ENCODE measurements around the gene ZNF789. TPM values are rescaled to one million over a fixed set of nuclear protein-coding genes. Genes with fewer than 3 reads are reported as not detected.
A peak's percentile ranks its signal among the peaks of the same experiment; 100 is the strongest.

ZNF789 gene
- total and polyA plus RNA-seq, 12 donors: 1.5 to 22.8 (median 7.3) TPM

DNA sequence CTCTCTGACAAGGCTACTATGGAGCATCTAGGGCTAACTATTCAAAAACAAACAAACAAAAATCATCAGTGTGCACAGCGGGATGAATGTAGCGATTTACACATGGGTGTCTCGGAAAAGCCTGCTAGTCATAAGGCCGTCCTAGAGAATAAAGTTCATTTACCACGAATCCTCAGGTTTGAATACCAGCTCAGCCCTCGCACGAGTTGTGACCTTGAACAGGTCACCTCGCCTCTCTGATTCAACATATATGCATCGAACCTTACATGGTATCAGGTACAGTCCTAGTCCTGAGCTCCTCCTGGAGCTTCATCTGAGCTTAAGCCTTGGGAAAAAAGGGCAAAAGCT, 7.3 kb upstream of the ZNF789 start:
- peak overlapping the region; percentile 52 to 92 (median 84) for H3K4me3 ChIP-seq
- intact Hi-C loops (cut with DNase I): no loop called here
- DNase-seq: no peak
- H3K27me3 ChIP-seq: no peaks in the 10 kb centered on the region
- TF ChIP-seq POLR2A (IDR thresholded peaks at IDR 0.05): no peak
- TF ChIP-seq, protein P1, sequence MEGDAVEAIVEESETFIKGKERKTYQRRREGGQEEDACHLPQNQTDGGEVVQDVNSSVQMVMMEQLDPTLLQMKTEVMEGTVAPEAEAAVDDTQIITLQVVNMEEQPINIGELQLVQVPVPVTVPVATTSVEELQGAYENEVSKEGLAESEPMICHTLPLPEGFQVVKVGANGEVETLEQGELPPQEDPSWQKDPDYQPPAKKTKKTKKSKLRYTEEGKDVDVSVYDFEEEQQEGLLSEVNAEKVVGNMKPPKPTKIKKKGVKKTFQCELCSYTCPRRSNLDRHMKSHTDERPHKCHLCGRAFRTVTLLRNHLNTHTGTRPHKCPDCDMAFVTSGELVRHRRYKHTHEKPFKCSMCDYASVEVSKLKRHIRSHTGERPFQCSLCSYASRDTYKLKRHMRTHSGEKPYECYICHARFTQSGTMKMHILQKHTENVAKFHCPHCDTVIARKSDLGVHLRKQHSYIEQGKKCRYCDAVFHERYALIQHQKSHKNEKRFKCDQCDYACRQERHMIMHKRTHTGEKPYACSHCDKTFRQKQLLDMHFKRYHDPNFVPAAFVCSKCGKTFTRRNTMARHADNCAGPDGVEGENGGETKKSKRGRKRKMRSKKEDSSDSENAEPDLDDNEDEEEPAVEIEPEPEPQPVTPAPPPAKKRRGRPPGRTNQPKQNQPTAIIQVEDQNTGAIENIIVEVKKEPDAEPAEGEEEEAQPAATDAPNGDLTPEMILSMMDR (IDR thresholded peaks at IDR 0.05): no peak
- H3K36me3 ChIP-seq (replicated peaks in 1 of 2): no peaks in the 10 kb centered on the region
- H3K4me1 ChIP-seq (replicated peaks in 1 of 2): peaks cover 8 to 28% of the 10 kb centered on the region in 2 donors
- WGBS, 4 donors: 0 to 5% (median 3%) methylated on average over 7 to 9 of the region's 9 CpGs
- no peaks in the 10 kb centered on the region for H3K9me3 ChIP-seq (replicated peaks in 1 of 3)
- peak overlapping the region; percentile 74 to 94 (median 87) for H3K27ac ChIP-seq

DNA sequence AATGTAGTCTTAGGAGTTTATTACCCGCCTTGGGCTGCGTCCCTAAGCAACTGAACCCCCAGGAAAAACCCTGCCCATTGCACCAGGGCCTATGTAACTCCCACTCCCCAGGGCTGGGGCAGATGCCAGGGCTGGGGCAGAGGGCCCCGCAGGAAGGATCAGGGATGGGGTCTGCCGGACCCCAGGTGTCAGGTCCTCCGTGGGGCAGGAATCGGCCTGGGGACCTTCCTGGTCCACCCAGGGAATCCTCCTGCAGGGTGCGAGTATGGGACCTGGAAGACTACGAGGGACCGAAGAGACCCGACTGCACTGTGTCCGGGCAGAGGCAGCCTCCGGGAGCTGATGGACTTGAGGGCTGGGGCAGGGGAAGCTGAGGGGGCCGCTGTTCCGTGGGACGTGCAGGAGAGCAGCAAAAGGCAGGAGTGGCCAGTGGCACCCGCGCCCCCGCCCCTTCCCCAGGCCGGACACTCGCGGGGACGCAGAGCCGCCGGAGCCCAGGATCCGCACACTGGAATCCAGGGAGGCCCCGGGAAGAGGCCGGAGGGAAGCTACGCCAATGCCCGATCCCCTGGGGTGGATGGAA, 4.3 kb upstream of the ZNF789 start:
- 88 to 98% (median 92%) methylated on average over 7 to 29 of the region's 29 CpGs for WGBS, 4 donors

DNA sequence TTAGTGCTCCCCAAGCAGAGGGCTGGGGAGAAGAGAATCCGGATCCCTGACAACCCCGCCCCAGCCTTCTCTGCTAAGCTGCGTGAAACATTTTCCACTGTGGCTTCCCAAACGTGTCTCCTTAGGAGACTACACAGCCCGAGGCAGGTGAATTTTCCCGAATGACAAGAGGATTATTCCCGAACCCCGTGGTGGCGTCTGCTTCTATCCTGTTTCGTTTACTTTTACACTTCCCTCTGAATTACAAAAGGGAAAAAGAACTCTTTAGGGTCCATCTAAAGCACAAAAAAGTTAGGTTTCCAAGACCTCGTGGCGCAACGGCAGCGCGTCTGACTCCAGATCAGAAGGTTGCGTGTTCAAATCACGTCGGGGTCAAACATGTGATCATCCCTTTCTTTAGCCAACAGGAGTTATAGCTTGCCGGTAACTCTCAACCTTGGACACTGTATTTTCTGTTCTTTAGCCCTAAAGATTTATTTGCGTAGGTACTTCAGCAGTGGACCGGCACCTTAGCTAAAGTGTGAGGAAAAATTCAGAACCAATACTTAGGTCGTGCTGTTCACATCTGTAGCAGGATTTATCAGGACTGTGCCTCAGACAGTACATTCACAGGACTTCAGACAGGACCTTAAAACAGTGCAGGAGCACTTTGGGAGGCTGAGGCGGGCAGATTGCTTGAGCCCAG, 3.2 kb upstream of the ZNF789 start:
- Histone ChIP-seq H3K27me3 (no peaks in the 10 kb centered on the region), H3K4me3 (no peak overlapping the region), H3K27ac (peak overlapping the region in 1 of 5 donors; percentile 17), H3K36me3 (replicated peaks in 1 of 2) (no peaks in the 10 kb centered on the region), H3K9me3 (replicated peaks in 1 of 3) (no peaks in the 10 kb centered on the region), H3K4me1 (replicated peaks in 1 of 2) (peaks cover 4 to 28% of the 10 kb centered on the region in 2 donors)
- intact Hi-C loops (cut with DNase I): no loop called here
- no peak for DNase-seq
- TF ChIP-seq POLR2A (IDR thresholded peaks at IDR 0.05): no peak
- TF ChIP-seq, protein P1 (IDR thresholded peaks at IDR 0.05): no peak
- WGBS, 4 donors: 42 to 50% (median 46%) methylated on average over 23 of the region's 23 CpGs

More for the DNA sequence above, 4.3 kb upstream of the ZNF789 start:
- no peaks in the 10 kb centered on the region for H3K27me3 ChIP-seq
- H3K4me3 ChIP-seq: no peak overlapping the region
- no peak for DNase-seq
- TF ChIP-seq POLR2A (IDR thresholded peaks at IDR 0.05): no peak
- TF ChIP-seq, protein P1 (IDR thresholded peaks at IDR 0.05): no peak
- H3K36me3 ChIP-seq (replicated peaks in 1 of 2): no peaks in the 10 kb centered on the region
- H3K27ac ChIP-seq: no peak overlapping the region
- peaks cover 4 to 30% of the 10 kb centered on the region in 2 donors for H3K4me1 ChIP-seq (replicated peaks in 1 of 2)
- H3K9me3 ChIP-seq (replicated peaks in 1 of 3): no peaks in the 10 kb centered on the region
- intact Hi-C loops (cut with DNase I): no loop called here

DNA sequence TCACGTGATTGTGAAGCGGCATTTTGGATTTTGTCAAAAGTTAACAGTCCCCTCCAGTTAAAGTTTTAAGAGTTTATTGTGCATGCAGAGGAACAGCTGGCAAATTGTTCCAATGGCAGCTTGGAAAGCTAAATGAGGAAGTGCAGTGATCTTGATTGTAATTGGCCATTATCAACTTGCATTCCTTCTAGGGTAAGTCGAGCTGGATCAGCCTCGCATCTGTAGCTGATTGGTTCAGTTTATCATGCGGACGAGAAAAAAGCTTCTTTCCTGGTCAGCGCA, 566 bp downstream of the ZNF789 start:
- peak overlapping the region in 3 of 4 donors; percentile 46 to 75 (median 57) for H3K4me3 ChIP-seq
- H3K36me3 ChIP-seq (replicated peaks in 1 of 2): no peaks in the 10 kb centered on the region
- no peak for TF ChIP-seq POLR2A (IDR thresholded peaks at IDR 0.05)
- TF ChIP-seq, protein P1 (IDR thresholded peaks at IDR 0.05): no peak
- peak in 2 of 7 donors; percentile 38 to 50 for DNase-seq
- H3K9me3 ChIP-seq (replicated peaks in 1 of 3): no peaks in the 10 kb centered on the region
- WGBS, 4 donors: 0 to 3% (median 1%) methylated on average over 6 to 7 of the region's 7 CpGs
- H3K4me1 ChIP-seq (replicated peaks in 1 of 2): peaks cover 0 to 14% of the 10 kb centered on the region in 2 donors
- intact Hi-C loops (cut with DNase I): no loop called here
- no peaks in the 10 kb centered on the region for H3K27me3 ChIP-seq
- peak overlapping the region in 3 of 5 donors; percentile 76 to 89 (median 88) for H3K27ac ChIP-seq

All from adrenal gland (tissue), 12 donors.